Hepatic stellate cell (primary cell): Measurements from ENCODE around the gene GJB2.

Source experiments
- DNase-seq: peaks from one replicate; pipeline ENCODE4 v3.0.0; 2011; ENCODE audit warnings: low spot score

Gene GJB2

GRCh38 chr13:20192158-20192835 is 441 bp downstream of the GJB2 start:
- DNase-seq, result peak; percentile 17

GRCh38 chr13:20191311-20192157 is 1.2 kb downstream of the GJB2 start:
- DNase-seq, result no peak

GRCh38 chr13:20190481-20191310 is 2.0 kb downstream of the GJB2 start:
- DNase-seq, result no peak

DNA sequence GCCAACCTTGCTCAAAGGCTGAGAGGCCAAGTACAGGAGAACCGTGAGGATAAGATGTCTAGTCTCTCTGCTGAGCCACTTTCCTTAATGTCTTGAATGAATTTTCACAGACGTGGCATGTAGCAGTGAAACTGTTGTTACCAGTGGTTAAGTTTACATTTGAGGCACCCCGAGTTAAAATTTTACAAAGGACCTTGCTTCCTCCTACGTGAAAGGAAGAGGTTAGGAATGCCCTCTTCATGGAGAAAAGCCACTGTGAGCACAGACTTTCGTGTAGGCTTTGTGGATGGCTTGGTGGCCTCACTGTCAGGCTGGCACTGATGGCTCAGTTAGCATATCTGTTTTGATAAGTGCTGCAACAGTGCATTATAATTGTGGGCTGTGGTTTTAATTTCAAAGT is 2.7 kb downstream of the GJB2 start:
- DNase-seq, result no peak

- no peak for DNase-seq
These were observed 3.8 kb downstream of the GJB2 start for GRCh38 chr13:20188667-20189553.

DNA sequence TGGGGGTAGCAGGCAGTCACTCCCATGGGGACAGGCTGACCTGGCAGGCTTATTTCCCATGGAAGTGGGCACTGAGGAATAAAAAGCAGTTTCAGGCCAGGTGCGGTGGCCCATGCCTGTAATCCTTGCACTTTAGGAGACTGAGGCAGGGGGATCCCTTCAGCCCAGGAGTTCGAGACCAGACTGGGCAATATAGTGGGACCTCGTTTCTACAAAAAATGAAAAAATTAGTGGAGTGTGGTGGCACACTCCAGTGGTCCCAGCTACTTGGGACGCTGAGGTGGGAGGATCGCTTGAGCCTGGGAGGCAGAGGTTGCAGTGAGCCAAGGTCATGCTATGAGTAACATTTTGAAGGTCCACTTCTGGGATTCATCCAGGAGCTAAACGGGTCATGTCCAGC is 6.0 kb downstream of the GJB2 start:
- DNase-seq, result no peak

- DNase-seq, result no peak
These were observed 7.2 kb downstream of the GJB2 start for GRCh38 chr13:20185366-20186056.

GRCh38 chr13:20182231-20182846 is 10.4 kb downstream of the GJB2 start:
- peak; percentile 77 for DNase-seq

DNA sequence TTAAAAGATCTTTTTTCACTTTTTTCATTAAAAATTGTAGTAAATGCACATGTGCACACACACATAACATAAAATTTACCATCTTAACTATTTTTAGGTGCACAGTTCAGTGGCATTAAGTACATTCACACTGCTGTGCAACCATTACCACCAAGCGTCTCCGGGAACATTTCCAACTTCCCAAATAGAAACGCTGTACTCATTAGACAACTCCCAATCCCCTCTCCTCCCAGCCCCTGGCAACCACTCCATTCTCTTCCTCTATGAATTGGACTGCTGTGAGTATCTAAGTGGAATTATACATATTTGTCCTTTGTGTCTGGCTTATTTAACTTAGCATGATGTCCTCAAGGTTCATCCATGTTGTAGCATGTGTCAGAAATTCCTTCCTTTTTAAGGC is 11.6 kb downstream of the GJB2 start:
- no peak for DNase-seq

GRCh38 chr13:20178156-20178555 is 14.6 kb downstream of the GJB2 start:
- DNase-seq, result no peak

GRCh38 chr13:20177049-20177831 is 15.5 kb downstream of the GJB2 start:
- DNase-seq, result no peak

DNA sequence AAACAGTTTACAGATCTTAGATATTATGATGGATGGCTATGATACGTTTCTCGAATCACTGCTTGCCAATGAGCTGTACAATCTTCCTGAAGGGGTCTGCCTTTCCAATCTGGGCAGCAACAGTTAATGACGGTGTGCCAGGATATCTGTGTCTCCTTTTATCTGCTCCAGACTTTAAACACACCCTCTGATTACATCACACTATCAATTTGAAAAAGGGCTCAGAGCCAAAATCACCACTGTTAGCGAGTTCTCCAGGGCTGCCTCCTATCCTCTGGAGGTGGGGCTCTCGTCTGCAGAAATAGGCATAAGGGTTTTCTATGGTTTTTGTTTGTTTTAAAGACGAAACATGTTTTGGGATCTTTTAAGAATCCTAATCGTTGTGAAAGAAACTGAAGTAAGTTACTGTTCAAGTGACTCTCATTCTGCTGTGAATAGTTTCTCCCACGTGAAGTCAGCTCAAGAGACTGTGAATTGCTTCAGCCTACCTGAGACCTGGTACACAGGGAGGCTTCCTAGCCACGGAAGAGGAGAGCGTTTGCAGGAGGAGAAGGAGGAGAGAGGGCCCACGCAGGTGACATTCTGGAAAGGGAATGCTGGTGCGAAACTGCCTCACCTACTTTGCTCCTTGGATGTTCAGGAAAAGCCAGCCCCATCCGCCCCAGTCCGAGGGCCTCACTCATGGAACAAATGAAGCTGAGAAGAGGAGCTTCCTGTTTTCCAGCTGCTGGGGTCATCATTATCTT is 16.7 kb downstream of the GJB2 start:
- no peak for DNase-seq

GRCh38 chr13:20175406-20175794 is 17.3 kb downstream of the GJB2 start:
- no peak for DNase-seq

DNA sequence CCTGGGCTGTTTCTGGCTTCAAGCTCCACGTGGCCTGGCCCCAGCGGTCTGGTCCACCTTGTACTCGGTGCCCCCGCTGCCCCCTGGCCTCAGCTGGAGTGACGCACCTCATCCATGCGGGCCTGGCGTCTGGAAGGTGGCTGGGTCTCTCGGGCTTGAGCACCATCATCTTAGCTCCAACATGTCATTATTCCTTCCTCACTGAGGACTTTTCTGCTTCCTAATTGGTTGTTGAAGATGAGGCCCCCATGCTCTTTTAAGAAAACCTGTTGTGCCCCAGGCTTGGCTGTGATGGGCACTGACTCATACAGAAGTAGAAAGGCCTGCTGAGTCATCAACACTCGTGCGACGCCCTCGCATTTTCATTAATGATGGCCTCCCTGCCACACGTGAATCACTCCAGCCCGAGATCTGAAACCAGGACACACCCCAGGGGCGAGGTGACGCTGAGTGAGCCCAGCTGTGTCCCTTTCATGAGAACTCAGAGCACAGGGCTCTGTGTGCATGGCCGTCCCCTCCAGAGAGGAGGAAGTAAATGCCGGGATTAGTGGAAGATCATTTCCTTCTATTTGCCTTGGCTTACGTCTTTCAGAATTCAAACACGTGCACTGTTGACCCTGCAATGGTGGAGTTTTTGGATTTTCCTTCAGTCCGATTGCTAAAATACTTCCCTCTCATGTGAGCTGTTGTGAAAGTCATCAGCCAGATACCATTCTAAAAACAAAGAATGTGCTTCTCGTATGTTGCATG is 17.9 kb downstream of the GJB2 start:
- DNase-seq, result peak; percentile 83

DNA sequence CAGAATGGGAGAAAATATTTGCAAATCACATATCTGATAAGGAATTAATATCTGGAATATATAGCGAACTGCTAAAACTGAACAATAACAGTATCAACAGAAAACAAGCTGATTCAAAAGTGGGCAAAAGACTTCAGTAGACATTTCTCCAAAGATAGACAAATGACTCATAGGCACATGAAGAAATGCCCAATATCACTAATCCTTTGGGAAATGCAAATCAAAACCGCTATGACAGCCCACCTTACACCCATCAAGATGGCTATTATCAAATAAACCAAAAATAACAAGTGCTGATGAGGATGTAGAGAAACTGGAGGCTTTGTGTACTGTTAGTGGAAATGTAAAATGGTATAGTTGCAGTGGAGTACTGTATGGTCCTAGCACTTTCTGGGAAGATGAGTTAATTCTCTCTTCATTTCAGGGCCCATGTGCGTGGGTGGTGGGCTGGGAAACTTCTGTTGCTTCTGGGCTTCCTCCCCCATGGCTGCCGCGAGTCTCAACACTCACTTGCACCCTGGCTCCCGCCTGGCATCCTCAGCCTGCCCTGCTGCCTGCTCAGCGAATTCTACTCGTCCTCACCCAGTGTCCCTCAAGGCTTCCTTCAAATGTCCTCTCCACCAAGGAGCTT is 19.5 kb downstream of the GJB2 start:
- no peak for DNase-seq

DNA sequence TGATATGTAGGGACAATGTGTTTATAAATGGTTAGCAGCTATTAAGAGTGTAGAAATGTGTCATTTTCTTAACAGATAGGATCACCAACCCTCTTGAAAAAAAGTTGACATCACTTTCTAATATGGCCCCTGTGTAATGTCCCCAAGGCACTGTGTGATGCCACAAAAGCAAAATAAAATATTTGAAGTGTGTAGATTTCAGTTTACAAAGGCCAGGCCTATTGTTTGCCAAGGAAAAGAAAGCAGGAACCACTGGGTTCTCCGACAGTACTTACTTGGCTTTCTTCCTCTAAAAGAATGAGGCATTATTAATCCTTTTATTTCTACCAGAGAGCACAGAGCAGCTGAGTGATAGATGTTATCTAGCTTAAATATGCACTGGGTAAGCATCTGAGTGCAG is 21.4 kb downstream of the GJB2 start:
- no peak for DNase-seq

- no peak for DNase-seq
These were observed 21.8 kb downstream of the GJB2 start for GRCh38 chr13:20170921-20171320.

DNA sequence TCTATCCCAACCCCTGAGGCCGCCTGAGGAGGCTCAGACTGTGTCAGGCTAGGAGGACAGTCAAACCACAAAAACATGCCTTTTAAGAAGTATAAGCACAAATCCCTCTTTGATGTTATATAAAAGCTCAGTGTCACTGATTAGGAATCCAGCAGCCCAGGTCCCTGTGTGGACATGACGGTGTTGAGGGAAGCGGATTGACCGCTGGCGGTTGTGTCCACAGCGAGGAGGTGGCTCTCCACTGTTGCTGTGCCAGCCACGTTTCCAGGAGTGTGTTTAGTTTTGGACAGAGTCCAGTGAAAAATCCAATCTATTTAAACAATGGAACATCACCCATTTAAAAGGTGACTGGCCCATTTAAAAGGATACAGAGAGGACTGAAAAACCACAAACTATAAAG is 24.3 kb downstream of the GJB2 start:
- DNase-seq, result no peak
